IPS-15b (cell line): ENCODE results near the gene NTRK2.

ENCODE experiments used
- H3K27me3 ChIP-seq: one replicate; pipeline ENCODE4 v1.6.1; 2013; ENCODE audit warnings: low read length; ENCODE audit not compliant: control insufficient read depth, insufficient read depth
- H3K36me3 ChIP-seq: one replicate; pipeline ENCODE4 v1.6.1; 2013; ENCODE audit warnings: low read length; ENCODE audit not compliant: control insufficient read depth, insufficient read depth
- H3K4me1 ChIP-seq: one replicate; pipeline ENCODE4 v1.6.1; 2013; ENCODE audit warnings: mild to moderate bottlenecking, low read length; ENCODE audit not compliant: control insufficient read depth, insufficient read depth
- H3K4me3 ChIP-seq: one replicate; pipeline ENCODE4 v1.5.1; 2013; ENCODE audit warnings: low read depth, low read length
- H3K9ac ChIP-seq: one replicate; pipeline ENCODE4 v1.6.1; 2013; ENCODE audit warnings: low read depth, mild to moderate bottlenecking, low read length
- H3K9me3 ChIP-seq: one replicate; pipeline ENCODE4 v1.6.1; 2013; ENCODE audit warnings: mild to moderate bottlenecking, low read length; ENCODE audit not compliant: control insufficient read depth, insufficient read depth

The NTRK2 gene

GRCh38 chr9:84997472-84997871 is 327.9 kb downstream of the NTRK2 start:
- Histone ChIP-seq H3K4me3 (no peak overlapping the region), H3K9me3 (peaks cover 4% of the 10 kb centered on the region), H3K4me1 (no peaks in the 10 kb centered on the region), H3K27me3 (no peaks in the 10 kb centered on the region), H3K36me3 (no peaks in the 10 kb centered on the region), H3K9ac (no peak overlapping the region)

GRCh38 chr9:84998639-84999038 is 329.1 kb downstream of the NTRK2 start:
- H3K27me3 ChIP-seq = no peaks in the 10 kb centered on the region
- H3K4me1 ChIP-seq = no peaks in the 10 kb centered on the region
- no peak overlapping the region for H3K9ac ChIP-seq
- H3K36me3 ChIP-seq = no peaks in the 10 kb centered on the region
- H3K4me3 ChIP-seq = no peak overlapping the region
- H3K9me3 ChIP-seq = peaks cover 4% of the 10 kb centered on the region

- H3K36me3 ChIP-seq = no peaks in the 10 kb centered on the region
- peaks cover 4% of the 10 kb centered on the region for H3K9me3 ChIP-seq
- H3K4me1 ChIP-seq = no peaks in the 10 kb centered on the region
- H3K4me3 ChIP-seq = no peak overlapping the region
- H3K9ac ChIP-seq = no peak overlapping the region
- H3K27me3 ChIP-seq = no peaks in the 10 kb centered on the region
Measured at GRCh38 chr9:84999788-85000187, 330.3 kb downstream of the NTRK2 start.

- Histone ChIP-seq H3K27me3 (no peaks in the 10 kb centered on the region), H3K9me3 (peaks cover 4% of the 10 kb centered on the region), H3K4me1 (no peaks in the 10 kb centered on the region), H3K9ac (no peak overlapping the region), H3K36me3 (no peaks in the 10 kb centered on the region), H3K4me3 (no peak overlapping the region)
Measured at GRCh38 chr9:85001925-85002324, 332.4 kb downstream of the NTRK2 start.

- H3K36me3 ChIP-seq = no peaks in the 10 kb centered on the region
- H3K9ac ChIP-seq = no peak overlapping the region
- H3K4me1 ChIP-seq = no peaks in the 10 kb centered on the region
- no peaks in the 10 kb centered on the region for H3K27me3 ChIP-seq
- no peak overlapping the region for H3K4me3 ChIP-seq
- H3K9me3 ChIP-seq = peaks cover 4% of the 10 kb centered on the region
Measured at GRCh38 chr9:85004818-85005413, 335.4 kb downstream of the NTRK2 start.

GRCh38 chr9:85007748-85008147 is 338.2 kb downstream of the NTRK2 start:
- Histone ChIP-seq H3K36me3 (no peaks in the 10 kb centered on the region), H3K9me3 (no peaks in the 10 kb centered on the region), H3K4me3 (no peak overlapping the region), H3K9ac (no peak overlapping the region), H3K4me1 (no peaks in the 10 kb centered on the region), H3K27me3 (no peaks in the 10 kb centered on the region)

GRCh38 chr9:85008215-85008614 is 338.7 kb downstream of the NTRK2 start:
- Histone ChIP-seq H3K27me3 (no peaks in the 10 kb centered on the region), H3K4me1 (no peaks in the 10 kb centered on the region), H3K9me3 (no peaks in the 10 kb centered on the region), H3K4me3 (no peak overlapping the region), H3K36me3 (no peaks in the 10 kb centered on the region), H3K9ac (no peak overlapping the region)

GRCh38 chr9:85009251-85009650 is 339.7 kb downstream of the NTRK2 start:
- no peaks in the 10 kb centered on the region for H3K4me1 ChIP-seq
- H3K9me3 ChIP-seq = no peaks in the 10 kb centered on the region
- no peaks in the 10 kb centered on the region for H3K27me3 ChIP-seq
- no peaks in the 10 kb centered on the region for H3K36me3 ChIP-seq
- H3K4me3 ChIP-seq = no peak overlapping the region
- no peak overlapping the region for H3K9ac ChIP-seq

- H3K9ac ChIP-seq = no peak overlapping the region
- H3K9me3 ChIP-seq = no peaks in the 10 kb centered on the region
- no peaks in the 10 kb centered on the region for H3K27me3 ChIP-seq
- H3K4me1 ChIP-seq = no peaks in the 10 kb centered on the region
- no peaks in the 10 kb centered on the region for H3K36me3 ChIP-seq
- no peak overlapping the region for H3K4me3 ChIP-seq
Measured at GRCh38 chr9:85013703-85014102, 344.2 kb downstream of the NTRK2 start.

GRCh38 chr9:85014292-85014691 is 344.8 kb downstream of the NTRK2 start:
- no peak overlapping the region for H3K9ac ChIP-seq
- H3K27me3 ChIP-seq = no peaks in the 10 kb centered on the region
- H3K4me1 ChIP-seq = no peaks in the 10 kb centered on the region
- no peaks in the 10 kb centered on the region for H3K36me3 ChIP-seq
- no peak overlapping the region for H3K4me3 ChIP-seq
- no peaks in the 10 kb centered on the region for H3K9me3 ChIP-seq

GRCh38 chr9:85016384-85017006 is 347.0 kb downstream of the NTRK2 start:
- no peaks in the 10 kb centered on the region for H3K36me3 ChIP-seq
- H3K4me3 ChIP-seq = no peak overlapping the region
- no peaks in the 10 kb centered on the region for H3K4me1 ChIP-seq
- no peaks in the 10 kb centered on the region for H3K27me3 ChIP-seq
- no peak overlapping the region for H3K9ac ChIP-seq
- H3K9me3 ChIP-seq = no peaks in the 10 kb centered on the region

GRCh38 chr9:85020791-85021190 is 351.3 kb downstream of the NTRK2 start:
- Histone ChIP-seq H3K4me1 (no peaks in the 10 kb centered on the region), H3K9ac (no peak overlapping the region), H3K36me3 (no peaks in the 10 kb centered on the region), H3K9me3 (no peaks in the 10 kb centered on the region), H3K4me3 (no peak overlapping the region), H3K27me3 (no peaks in the 10 kb centered on the region)
